Rectal smooth muscle tissue (tissue), 1 donor: ENCODE data around the gene TRIM33.
"Not testable (repeated sequence)": the region's sequence is repeated elsewhere in the genome, so short reads cannot be mapped to it uniquely, and the experiment has no call there.

Source experiments
- H3K27ac ChIP-seq: one replicate; pipeline ENCODE4 v1.7.0; 2013; ENCODE audit warnings: low read depth, low read length, inconsistent platforms
- H3K27me3 ChIP-seq: one replicate; pipeline ENCODE4 v1.7.0; 2013; ENCODE audit warnings: low read length; ENCODE audit not compliant: control insufficient read depth, insufficient read depth
- H3K36me3 ChIP-seq: one replicate; pipeline ENCODE4 v1.7.0; 2013; ENCODE audit warnings: low read length; ENCODE audit not compliant: control insufficient read depth, insufficient read depth
- H3K4me1 ChIP-seq: one replicate; pipeline ENCODE4 v1.7.0; 2013; ENCODE audit warnings: low read length; ENCODE audit not compliant: control insufficient read depth, insufficient read depth
- H3K4me3 ChIP-seq: one replicate; pipeline ENCODE4 v1.7.0; 2013; ENCODE audit warnings: low read length
- H3K9ac ChIP-seq: one replicate; pipeline ENCODE4 v1.7.0; 2013; ENCODE audit warnings: low read length

TRIM33 gene

DNA sequence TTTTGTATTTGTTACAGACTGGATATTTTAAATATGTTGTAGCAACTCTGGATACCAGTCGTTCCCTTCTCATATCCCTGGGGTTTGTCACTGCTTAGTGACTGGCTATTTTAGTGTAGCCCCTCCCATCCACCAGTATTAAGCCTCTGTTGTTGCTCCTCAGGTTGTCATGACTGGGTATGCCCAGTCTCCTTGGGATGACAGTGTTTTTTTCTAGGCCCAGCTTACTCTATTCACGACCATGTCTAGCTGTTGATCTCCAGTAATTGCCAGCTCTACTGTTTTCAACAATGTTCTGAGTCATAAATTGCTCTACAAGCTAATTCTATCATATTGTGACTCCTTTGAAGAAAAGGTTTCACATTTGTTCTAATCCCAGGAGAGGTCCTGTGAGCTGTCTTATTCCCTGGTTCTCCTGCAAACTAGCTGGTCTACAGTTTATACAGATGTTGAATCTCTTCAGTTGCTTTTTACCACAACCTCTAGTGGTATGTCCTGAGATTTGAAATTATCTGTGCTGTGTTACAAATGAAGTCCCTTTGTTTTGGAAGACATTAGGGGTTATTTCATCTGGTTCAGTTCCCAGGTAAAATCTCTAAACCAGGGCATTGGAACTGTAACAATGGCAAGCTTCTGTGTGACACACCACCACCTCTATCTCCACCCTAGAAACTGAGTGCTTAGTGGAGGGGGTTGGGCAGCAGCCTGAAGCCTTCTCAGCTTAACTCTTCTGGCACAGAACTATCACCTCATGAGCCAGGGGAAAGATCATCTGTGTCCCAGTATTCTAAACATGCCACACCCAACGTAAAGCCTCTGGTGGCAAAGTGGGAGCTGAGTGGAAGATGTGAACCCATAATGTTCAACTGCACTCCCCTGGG is 124.6 kb downstream of the TRIM33 start:
- no peaks in the 10 kb centered on the region for H3K36me3 ChIP-seq
- H3K27ac ChIP-seq, result no peak overlapping the region
- no peak overlapping the region for H3K9ac ChIP-seq
- H3K27me3 ChIP-seq, result no peaks in the 10 kb centered on the region
- peaks cover 4% of the 10 kb centered on the region for H3K4me1 ChIP-seq
- H3K4me3 ChIP-seq, result no peak overlapping the region

DNA sequence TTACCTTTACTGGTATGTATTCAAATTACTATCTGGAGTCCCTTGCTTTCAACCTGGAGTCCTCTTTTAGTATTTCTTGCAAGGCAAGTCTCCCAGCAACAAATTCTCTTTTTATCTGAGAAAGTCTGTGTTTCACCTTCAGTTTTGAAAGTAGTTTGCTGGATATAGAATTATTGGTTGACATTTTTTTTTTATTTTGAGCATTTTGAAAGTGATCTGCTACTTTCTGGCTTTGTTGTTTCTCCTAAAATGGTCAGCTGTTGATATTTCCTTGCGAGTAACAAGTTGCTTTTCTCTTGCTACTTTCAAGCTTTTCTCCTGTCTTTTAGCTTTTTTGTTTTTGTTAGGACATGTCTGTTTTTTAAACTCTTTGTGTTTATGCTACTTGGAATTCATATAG is 126.1 kb downstream of the TRIM33 start:
- H3K27me3 ChIP-seq, result no peaks in the 10 kb centered on the region
- no peaks in the 10 kb centered on the region for H3K36me3 ChIP-seq
- no peak overlapping the region for H3K27ac ChIP-seq
- H3K9ac ChIP-seq, result no peak overlapping the region
- H3K4me3 ChIP-seq, result no peak overlapping the region
- H3K4me1 ChIP-seq, result peaks cover 4% of the 10 kb centered on the region

GRCh38 chr1:114379987-114380386 is 131.0 kb downstream of the TRIM33 start:
- Histone ChIP-seq H3K9ac (no peak overlapping the region), H3K4me1 (no peaks in the 10 kb centered on the region), H3K27ac (no peak overlapping the region), H3K36me3 (no peaks in the 10 kb centered on the region), H3K27me3 (no peaks in the 10 kb centered on the region), H3K4me3 (no peak overlapping the region)

DNA sequence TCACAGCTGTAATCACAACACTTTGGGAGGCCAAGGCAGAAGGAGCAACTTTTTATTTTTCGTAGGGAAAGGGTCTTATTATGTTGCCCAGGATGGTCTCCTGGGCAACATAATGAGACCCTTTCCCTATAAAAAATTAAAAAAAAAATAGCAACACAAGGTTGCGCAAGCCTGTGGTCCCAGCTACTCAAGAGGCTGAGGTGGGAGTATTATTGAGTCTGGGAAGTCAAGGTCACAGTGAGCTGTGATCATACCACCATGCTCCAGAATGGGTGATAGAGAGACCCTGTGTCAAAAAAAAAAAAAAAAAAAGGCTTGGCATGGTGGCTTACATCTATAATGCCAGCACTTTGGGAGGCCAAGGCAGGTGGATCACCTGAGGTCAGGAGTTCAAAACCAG is 131.6 kb downstream of the TRIM33 start:
- no peaks in the 10 kb centered on the region for H3K36me3 ChIP-seq
- H3K9ac ChIP-seq, result no peak overlapping the region
- no peaks in the 10 kb centered on the region for H3K4me1 ChIP-seq
- H3K4me3 ChIP-seq, result no peak overlapping the region
- H3K27ac ChIP-seq, result no peak overlapping the region
- H3K27me3 ChIP-seq, result no peaks in the 10 kb centered on the region

DNA sequence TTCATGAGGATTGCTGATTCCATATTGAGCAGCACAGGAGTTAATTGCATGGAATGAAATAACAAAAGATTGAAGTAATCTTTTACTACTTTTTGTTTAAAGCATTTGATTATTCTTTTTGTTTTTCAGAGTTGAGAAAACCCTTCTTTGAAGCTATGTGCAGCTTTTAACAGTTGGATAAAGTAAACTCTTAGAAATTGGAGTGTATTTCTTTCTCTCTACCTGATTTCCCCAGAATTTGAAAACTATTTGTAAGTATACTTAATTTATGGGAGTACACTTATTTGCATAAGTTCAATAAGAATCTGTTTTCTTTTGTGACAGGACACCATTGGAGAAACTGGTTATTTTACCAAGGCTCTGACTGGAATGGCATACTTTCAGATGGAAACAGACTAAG is 133.6 kb downstream of the TRIM33 start:
- Histone ChIP-seq H3K4me1 (no peaks in the 10 kb centered on the region), H3K4me3 (no peak overlapping the region), H3K9ac (no peak overlapping the region), H3K27me3 (no peaks in the 10 kb centered on the region), H3K36me3 (no peaks in the 10 kb centered on the region), H3K27ac (no peak overlapping the region)

GRCh38 chr1:114369930-114370329 is 141.1 kb downstream of the TRIM33 start:
- H3K36me3 ChIP-seq, result no peaks in the 10 kb centered on the region
- peak overlapping the region; percentile 66 for H3K27ac ChIP-seq
- H3K9ac ChIP-seq, result no peak overlapping the region
- no peaks in the 10 kb centered on the region for H3K4me1 ChIP-seq
- H3K4me3 ChIP-seq, result no peak overlapping the region
- H3K27me3 ChIP-seq, result no peaks in the 10 kb centered on the region

DNA sequence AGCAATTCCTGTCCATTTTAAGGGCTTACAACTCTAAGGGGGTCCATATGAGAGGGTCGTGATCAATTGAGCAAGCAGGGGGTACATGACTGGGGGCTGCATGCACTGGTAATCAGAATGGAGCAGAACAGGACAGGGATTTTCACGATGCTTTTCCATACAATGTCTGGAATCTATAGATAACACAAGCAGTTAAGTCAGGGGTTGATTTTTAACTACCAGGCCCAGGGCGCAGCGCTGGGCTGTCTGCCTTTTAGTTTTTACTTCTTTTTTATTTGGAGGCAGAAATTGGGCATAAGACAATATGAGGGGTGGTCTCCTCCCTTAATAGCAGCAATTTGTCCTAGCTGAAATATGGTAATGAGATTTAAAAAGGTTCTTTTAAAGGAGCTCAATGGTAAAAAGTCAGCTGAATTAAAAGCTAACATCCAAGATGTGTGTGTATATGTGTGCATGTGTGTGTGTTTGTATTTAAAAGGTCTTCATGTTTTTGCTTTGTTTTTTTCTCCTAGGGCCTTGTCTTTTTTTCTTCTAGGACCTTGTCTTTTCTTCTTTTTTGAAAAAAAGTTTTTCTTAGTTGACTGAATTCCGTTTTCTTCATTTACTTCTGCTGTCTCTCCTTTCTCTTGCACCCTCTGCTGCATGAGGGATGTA is 141.6 kb downstream of the TRIM33 start:
- not testable (repeated sequence) for H3K4me3 ChIP-seq, H3K27me3 ChIP-seq, H3K4me1 ChIP-seq, H3K36me3 ChIP-seq, H3K9ac ChIP-seq
- H3K27ac ChIP-seq, result peak overlapping the region; percentile 66

- no peak overlapping the region for H3K4me3 ChIP-seq
- no peaks in the 10 kb centered on the region for H3K27me3 ChIP-seq
- H3K9ac ChIP-seq, result no peak overlapping the region
- peak overlapping the region; percentile 66 for H3K27ac ChIP-seq
- no peaks in the 10 kb centered on the region for H3K4me1 ChIP-seq
- no peaks in the 10 kb centered on the region for H3K36me3 ChIP-seq
These were observed 142.3 kb downstream of the TRIM33 start for GRCh38 chr1:114368560-114369255.

DNA sequence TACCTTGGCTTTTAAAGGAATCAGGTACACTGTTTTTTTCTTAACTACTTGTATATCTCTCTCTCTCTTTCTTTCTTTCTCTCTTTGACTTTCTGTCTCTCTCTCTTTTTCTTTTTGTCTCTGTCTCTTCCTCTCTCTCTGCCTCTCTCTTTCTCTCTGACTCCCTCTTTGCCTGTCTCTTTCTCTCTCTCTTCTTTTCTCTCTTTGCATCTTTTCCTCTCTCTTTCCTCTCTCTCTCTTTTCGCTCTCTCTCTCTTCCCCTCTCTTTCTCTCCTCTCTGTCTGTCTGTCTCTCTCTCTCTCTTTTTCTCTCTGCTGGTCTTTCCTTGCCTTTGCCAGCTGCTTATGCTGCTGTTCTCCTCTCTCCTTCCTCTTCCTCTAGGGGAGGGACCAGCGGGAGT is 143.2 kb downstream of the TRIM33 start:
- Histone ChIP-seq H3K27ac (peak overlapping the region; percentile 66), H3K9ac (no peak overlapping the region), H3K36me3 (no peaks in the 10 kb centered on the region), H3K4me3 (no peak overlapping the region), H3K27me3 (no peaks in the 10 kb centered on the region), H3K4me1 (no peaks in the 10 kb centered on the region)

- H3K27ac ChIP-seq, H3K4me3 ChIP-seq, H3K9ac ChIP-seq, H3K27me3 ChIP-seq, H3K36me3 ChIP-seq, H3K4me1 ChIP-seq: not testable (repeated sequence)
These were observed 147.8 kb downstream of the TRIM33 start for GRCh38 chr1:114363230-114363629.

DNA sequence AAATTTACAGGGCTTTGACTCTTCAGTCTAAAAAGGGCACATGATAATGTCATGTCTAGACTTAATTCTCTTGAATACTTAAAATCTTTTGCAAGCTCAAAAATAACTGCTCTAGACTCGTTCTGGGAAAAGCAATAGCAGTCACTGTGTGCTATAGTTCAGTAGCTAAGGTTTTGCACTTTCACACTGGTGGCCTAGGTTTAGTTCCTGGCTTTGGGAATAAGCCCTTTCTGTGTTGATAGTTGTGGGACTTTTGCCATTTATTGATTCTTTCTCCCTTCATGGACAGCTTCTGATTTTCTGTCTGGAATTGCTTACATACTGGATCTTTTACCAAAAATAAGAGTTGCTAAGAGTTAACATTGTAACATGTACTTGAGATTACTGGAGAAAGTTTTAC is 151.2 kb downstream of the TRIM33 start:
- Histone ChIP-seq H3K27ac (no peak overlapping the region), H3K9ac (no peak overlapping the region), H3K36me3 (no peaks in the 10 kb centered on the region), H3K27me3 (no peaks in the 10 kb centered on the region), H3K4me3 (no peak overlapping the region), H3K4me1 (no peaks in the 10 kb centered on the region)

- H3K36me3 ChIP-seq, result no peaks in the 10 kb centered on the region
- no peak overlapping the region for H3K9ac ChIP-seq
- H3K4me3 ChIP-seq, result no peak overlapping the region
- no peak overlapping the region for H3K27ac ChIP-seq
- peaks cover 5% of the 10 kb centered on the region for H3K4me1 ChIP-seq
- H3K27me3 ChIP-seq, result no peaks in the 10 kb centered on the region
These were observed 155.8 kb downstream of the TRIM33 start for GRCh38 chr1:114355240-114355639.
